HG03521 (cell line): ENCODE measurements around the gene CCM2.
A peak's percentile ranks its signal among the peaks of the same experiment; 100 is the strongest.

Experiments
- ATAC-seq: cut with Tn5 transposase; IDR thresholded peaks from one replicate; pipeline ENCODE4 v1.9.1; 2021; ENCODE audit warnings: mild to moderate bottlenecking, moderate library complexity; ENCODE audit not compliant: unreplicated experiment

CCM2 gene

GRCh38 chr7:44969049-44969700 is 30.8 kb upstream of the CCM2 start:
- ATAC-seq = no peak

GRCh38 chr7:44969701-44970522 is 30.1 kb upstream of the CCM2 start:
- no peak for ATAC-seq

DNA sequence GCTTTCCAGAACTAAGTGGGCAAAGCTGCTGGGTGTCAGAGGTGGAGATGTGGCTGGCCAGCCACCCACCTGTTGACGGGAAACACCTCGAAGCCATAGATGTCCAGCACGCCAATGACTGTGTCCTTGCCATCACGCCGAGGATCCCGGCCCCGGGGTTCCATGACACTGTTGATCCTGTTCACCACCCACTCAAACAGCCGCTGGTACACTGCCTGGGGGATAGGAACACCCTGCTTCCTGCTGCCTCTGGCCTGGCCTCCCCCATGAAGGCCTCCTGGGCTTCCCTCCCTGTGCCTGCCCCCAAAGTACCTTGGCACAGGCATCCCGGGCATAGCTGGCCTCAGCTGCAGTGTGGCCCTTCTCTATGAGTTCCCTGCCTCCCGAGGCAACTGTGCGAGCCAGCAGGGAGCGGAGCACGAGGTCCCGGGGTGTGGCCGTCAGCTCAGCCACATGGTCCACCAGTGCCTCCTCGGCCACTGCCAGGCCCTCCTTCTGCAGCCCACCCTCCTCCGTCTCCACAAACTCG is 29.4 kb upstream of the CCM2 start:
- no peak for ATAC-seq

DNA sequence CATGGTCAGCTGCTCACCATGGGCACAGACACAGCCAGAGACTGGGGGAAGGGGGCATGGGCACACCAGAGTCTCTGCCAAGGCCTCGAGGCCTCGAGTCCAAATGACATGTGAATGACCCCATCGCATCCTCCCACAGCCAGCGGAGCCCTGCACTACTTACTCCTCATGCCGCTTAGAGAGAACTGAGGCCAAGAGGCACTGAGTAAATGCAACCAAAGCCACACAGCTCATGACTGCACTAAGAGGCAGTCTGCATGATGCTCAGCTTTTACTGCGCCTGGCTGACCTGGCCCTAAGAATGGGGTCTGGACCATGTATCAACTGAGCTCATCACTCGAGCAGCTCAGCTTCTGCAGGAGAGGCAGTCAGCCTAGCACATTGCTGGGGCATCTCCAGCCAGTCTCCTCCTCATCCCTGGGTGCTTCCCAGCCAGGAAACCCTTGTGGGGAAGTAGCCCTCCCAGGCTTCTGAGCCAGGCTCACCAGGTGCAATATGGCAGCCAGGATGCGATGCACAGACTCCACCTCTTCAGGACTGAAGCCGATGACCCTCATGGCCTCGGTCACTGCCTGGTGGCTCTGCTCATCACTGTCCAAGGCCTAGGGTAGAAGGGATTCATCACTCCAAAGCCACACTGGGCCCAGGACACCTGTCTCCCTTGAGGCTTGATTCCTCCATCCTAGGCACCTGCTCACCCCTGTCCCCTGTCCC is 28.7 kb upstream of the CCM2 start:
- ATAC-seq = no peak

- ATAC-seq = no peak
Observed at GRCh38 chr7:44971902-44972441, 28.0 kb upstream of the CCM2 start.

DNA sequence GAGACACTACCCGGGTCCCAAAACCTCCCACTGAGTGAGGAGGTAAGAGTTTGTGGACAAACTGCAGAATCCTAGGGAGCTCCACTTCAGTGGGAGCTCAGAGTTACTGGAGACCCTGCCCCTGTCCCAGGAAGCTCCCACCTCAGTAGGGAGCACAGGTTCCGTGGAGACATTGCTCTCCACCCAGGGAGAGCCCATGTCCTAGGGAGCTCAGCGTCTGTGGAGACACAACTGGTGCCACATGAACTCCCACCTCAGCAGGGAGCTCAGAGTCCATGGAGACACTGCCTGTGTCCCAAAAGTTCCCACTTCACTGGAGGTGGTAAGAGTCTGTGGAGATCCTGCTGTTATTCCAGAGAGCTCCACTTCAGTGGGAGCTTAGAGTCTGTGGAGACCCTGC is 27.4 kb upstream of the CCM2 start:
- no peak for ATAC-seq

GRCh38 chr7:44973610-44974401 is 26.2 kb upstream of the CCM2 start:
- ATAC-seq = no peak

- ATAC-seq = no peak
Observed at GRCh38 chr7:44974549-44974948, 25.5 kb upstream of the CCM2 start.

DNA sequence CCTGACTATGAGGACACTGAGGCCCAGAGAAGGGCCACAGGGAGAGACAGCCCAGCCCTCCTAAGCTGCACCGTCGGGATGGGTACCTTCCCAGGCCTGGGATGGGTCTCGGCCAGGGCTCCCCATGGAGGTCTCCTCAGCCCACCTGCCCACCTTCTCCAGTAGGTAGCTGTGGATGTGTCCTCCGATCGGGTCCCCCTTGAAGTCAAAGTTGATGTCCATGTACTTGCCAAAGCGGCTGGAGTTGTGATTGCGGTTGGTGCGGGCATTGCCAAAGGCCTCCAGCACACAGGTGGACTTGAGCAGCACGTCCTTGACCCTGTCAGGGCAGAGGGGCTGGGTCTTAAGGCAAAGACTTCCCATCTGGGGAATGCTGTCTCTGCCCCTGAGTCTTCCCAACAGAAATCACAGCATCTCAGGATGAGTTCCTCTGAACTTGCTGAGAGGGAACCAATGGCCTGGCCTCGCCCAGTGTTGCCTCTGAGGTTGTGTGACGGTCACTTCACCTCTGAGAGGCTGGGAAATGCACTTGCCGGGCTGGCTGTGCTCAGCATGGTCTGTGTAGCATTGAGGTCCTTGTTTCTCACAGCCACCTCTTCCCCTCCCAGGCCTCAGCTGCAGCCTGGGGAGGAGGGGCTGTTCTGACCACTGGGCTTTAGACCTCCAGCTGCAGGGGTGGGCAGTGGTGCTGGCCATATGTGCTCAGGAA is 24.5 kb upstream of the CCM2 start:
- no peak for ATAC-seq

GRCh38 chr7:44976040-44976745 is 23.8 kb upstream of the CCM2 start:
- ATAC-seq = no peak

GRCh38 chr7:44976746-44977196 is 23.2 kb upstream of the CCM2 start:
- no peak for ATAC-seq

DNA sequence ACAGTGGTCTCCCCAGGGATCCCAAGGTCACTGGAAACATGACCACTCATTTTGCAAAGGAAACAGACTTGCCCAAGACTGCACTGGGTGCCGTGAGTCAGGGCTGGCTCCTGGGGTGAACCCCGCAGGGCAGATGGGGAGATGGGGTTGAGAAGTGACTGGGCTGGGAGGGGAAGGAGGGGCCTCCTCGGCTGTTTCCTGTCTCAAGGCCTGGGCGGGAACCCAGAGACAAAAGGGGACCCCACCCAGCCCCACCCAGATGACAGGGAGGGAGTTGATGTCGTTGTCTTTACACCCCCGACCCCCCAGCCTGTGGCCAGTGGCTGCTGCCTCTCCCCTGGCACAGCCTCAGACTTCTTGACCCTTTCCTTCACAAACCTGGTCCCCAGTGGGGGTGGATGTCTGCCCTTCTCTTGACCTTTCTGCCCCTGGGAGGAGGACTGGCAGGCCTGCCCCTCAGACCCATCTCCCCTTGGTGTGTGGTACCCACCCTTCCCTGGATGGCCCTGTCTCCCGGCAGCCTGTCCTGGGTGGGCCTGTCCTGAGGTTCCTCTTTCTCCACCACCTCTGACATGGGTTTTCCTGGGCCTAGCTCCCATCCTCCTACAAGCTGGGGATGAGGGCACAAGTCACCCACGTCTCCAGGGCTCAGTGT is 22.6 kb upstream of the CCM2 start:
- no peak for ATAC-seq

DNA sequence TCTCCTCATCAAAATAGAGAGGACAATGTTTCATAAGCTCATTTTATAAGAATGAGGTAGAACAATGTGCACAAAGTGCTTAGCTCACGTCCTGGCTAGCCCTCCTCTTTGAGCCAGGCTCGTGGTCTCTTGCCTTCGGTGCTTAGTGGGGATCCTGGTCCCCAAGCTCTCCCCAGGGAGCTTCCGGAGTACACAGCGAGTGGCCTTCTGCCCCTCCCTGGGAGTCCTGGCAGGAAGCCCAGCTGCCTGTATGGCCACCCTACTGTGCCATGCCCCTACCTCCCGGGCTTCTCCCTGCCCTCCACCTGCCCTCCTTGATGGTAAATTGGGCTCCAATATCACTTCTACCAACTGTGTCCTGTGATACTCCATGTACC is 22.1 kb upstream of the CCM2 start:
- ATAC-seq = no peak

DNA sequence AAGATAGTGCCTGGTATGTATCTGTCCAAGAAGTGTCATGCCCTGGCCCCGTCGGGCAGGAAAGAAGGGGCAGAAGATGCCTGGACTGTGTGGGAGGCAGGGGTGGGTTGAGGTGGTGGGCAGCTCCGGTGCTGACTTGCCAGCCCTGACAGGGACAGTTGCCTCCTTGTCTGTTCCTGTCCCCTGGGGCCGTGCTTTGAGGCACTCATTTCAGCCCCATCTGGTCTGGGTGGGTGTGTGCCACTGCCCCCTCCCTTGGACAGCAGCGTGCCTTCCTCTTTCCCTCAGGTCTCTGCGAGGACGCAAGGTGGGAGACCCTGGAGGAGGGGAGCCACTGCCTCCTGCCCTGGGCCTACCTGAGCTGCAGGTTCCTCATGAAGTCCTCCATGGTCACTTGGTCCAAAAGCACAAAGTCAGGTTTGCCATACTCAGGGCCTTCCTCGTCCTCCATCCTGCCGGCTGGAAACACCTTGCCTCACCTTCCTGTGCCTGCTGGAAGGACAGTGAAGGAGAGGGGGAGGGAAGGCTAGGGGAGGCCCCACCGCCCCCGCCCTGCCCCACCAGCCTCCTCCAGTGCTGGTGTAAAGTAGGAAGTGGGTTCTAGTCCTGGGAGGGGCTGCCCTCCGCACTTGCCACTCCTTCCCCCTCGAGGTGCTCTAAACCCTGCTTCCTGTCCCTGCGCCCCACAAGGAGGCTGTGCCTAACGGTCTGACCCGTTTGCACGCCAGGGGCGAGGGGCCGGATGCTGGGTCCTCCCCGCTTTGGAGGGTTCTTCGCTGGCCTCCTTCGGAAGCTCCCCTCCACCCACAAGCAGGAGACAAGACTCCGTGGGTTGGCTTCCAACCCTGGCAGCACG is 21.3 kb upstream of the CCM2 start, which contains the start of gene MYO1G:
MYO1G (minus strand) TSS at position 505 of the 856 bp plus-strand sequence; CDS start at position 451, 54 bp downstream.
- ATAC-seq = peak; percentile 51

- peak; percentile 4 for ATAC-seq
Observed at GRCh38 chr7:44979481-44980392, 20.3 kb upstream of the CCM2 start.

GRCh38 chr7:44980393-44981034 is 19.5 kb upstream of the CCM2 start:
- ATAC-seq = peak; percentile 40
